CD4-positive, alpha-beta memory T cell (primary cell): Measurements from ENCODE around the gene PTPN1. TPM values are rescaled to one million over a fixed set of nuclear protein-coding genes. Genes with fewer than 3 reads are reported as not detected.
A peak's percentile ranks its signal among the peaks of the same experiment; 100 is the strongest.

Source experiments
- CTCF ChIA-PET: fragments of 350-600 bp; sonication (Branson Sonifier 250); formaldehyde crosslinking; loops from one replicate; lab custom pipeline; 2021; ENCODE audit warnings: inconsistent platforms; ENCODE audit not compliant: partially characterized antibody; lab: Charles Lee
- POLR2A ChIA-PET: fragments of 350-600 bp; sonication (Branson Sonifier 250); formaldehyde crosslinking; loops from one replicate; lab custom pipeline; 2021; ENCODE audit not compliant: partially characterized antibody; lab: Charles Lee
- DNase-seq, 5 donors: peaks; one replicate each; pipeline versions ENCODE4 v3.0.0 to v3.0.0-alpha.2; 2020 to 2022; ENCODE audit warnings: mixed read lengths in 1 of 5
- H3K27ac ChIP-seq: one replicate; pipeline ENCODE4 v1.7.0; 2013; ENCODE audit warnings: low read depth, low read length
- H3K27me3 ChIP-seq: 2 replicates; pipeline ENCODE4 v1.7.0; 2013; ENCODE audit warnings: mild to moderate bottlenecking, low read length, moderate library complexity; ENCODE audit not compliant: insufficient read depth
- H3K36me3 ChIP-seq: 2 replicates; pipeline ENCODE4 v1.7.0; 2013; ENCODE audit warnings: mild to moderate bottlenecking, low read length, moderate library complexity; ENCODE audit not compliant: insufficient read depth
- H3K4me1 ChIP-seq: 2 replicates; pipeline ENCODE4 v1.7.0; 2013; ENCODE audit warnings: mild to moderate bottlenecking, low read length, moderate library complexity; ENCODE audit not compliant: insufficient read depth
- H3K4me3 ChIP-seq, 2 donors: one replicate each; pipeline ENCODE4 v1.7.0; 2013; ENCODE audit warnings: low read length in 2 of 2, mild to moderate bottlenecking in 1 of 2
- H3K9me3 ChIP-seq, 2 donors: one replicate each; pipeline ENCODE4 v1.7.0; 2013; ENCODE audit warnings: low read length in 2 of 2, control low read depth in 1 of 2; ENCODE audit not compliant: control insufficient read depth in 1 of 2
- H3K27ac Mint-ChIP-seq, 7 donors: one replicate each; pipeline ENCODE4 v1.8.0; 2020 to 2021; ENCODE audit warnings: mixed read lengths in 7 of 7, mild to moderate bottlenecking in 6 of 7, inconsistent platforms in 3 of 7, moderate library complexity in 3 of 7
- H3K27me3 Mint-ChIP-seq, 2 donors: one replicate each; pipeline ENCODE4 v1.8.0; 2020 to 2021; ENCODE audit warnings: mixed read lengths in 2 of 2
- H3K36me3 Mint-ChIP-seq, 2 donors: one replicate each; pipeline ENCODE4 v1.8.0; 2020 to 2021; ENCODE audit warnings: mixed read lengths in 2 of 2, inconsistent platforms in 1 of 2, mild to moderate bottlenecking in 1 of 2
- H3K4me1 Mint-ChIP-seq, 4 donors: one replicate each; pipeline ENCODE4 v1.8.0; 2020 to 2021; ENCODE audit warnings: mixed read lengths in 4 of 4, mild to moderate bottlenecking in 1 of 4
- H3K4me3 Mint-ChIP-seq, 8 donors: one replicate each; pipeline ENCODE4 v1.8.0; 2020 to 2021; ENCODE audit warnings: mixed read lengths in 8 of 8, mild to moderate bottlenecking in 7 of 8, moderate library complexity in 6 of 8, inconsistent platforms in 3 of 8
- H3K9me3 Mint-ChIP-seq, 8 donors: one replicate each; pipeline ENCODE4 v1.8.0; 2020 to 2021; ENCODE audit warnings: mixed read lengths in 8 of 8, mild to moderate bottlenecking in 5 of 8, inconsistent platforms in 3 of 8, moderate library complexity in 1 of 8
- intact Hi-C: fragments of 100-400 bp; cut with micrococcal nuclease; formaldehyde crosslinking; loops from one replicate; pipeline ENCODE4 v1.15.1; 2023
- polyA plus RNA-seq, 2 donors: library from polyadenylated mRNA; unstranded; fragments of 300-500 nt; fragmentation: Illumina TruSeq; gene quantifications; one replicate each; pipeline ENCODE4 v1.2.3, GENCODE V29; 2021
- total RNA-seq, 2 experiments: library from RNA; stranded (reverse); gene quantifications; one replicate each; pipeline ENCODE4 v1.2.3, GENCODE V29; 2021

Gene PTPN1
- total and polyA plus RNA-seq, 4 experiments from 2014 or later = 21.0 to 61.5 (median 50.3) TPM

- Histone ChIP-seq H3K4me1 (no peaks in the 10 kb centered on the region), H3K27me3 (no peaks in the 10 kb centered on the region), H3K36me3 (peaks cover 44% of the 10 kb centered on the region), H3K27ac (no peak overlapping the region), H3K9me3 (no peaks in the 10 kb centered on the region), H3K4me3 (no peak overlapping the region)
- CTCF ChIA-PET = interaction anchor here (1.0 to 2.4 kb wide), 22 partner anchors 10 to 468 kb away, joined by 3 to 18 read pairs (median 4); no protein-coding TSS in a partner anchor
- intact Hi-C loops = no loop called here
- no peak overlapping the region for H3K4me3 Mint-ChIP-seq
- H3K36me3 Mint-ChIP-seq = peaks cover 9 to 57% of the 10 kb centered on the region in 2 donors
- H3K4me1 Mint-ChIP-seq = peaks cover 1 to 15% (median 4%) of the 10 kb centered on the region in 4 donors
- no peak for DNase-seq
- POLR2A ChIA-PET = interaction anchor here (0.6 kb wide), 1 partner anchor 76 kb away, joined by 3 read pairs; no protein-coding TSS in a partner anchor
- peak overlapping the region in 1 of 7 donors; percentile 83 for H3K27ac Mint-ChIP-seq
- H3K27me3 Mint-ChIP-seq = no peaks in the 10 kb centered on the region
- no peaks in the 10 kb centered on the region for H3K9me3 Mint-ChIP-seq
Measured at GRCh38 chr20:50587291-50587961, 77.2 kb downstream of the PTPN1 start.

GRCh38 chr20:50588034-50588736 lies 78.0 kb downstream of the PTPN1 start:
- no peaks in the 10 kb centered on the region for H3K27me3 Mint-ChIP-seq
- Histone ChIP-seq H3K36me3 (peaks cover 37% of the 10 kb centered on the region), H3K9me3 (no peaks in the 10 kb centered on the region), H3K27me3 (no peaks in the 10 kb centered on the region), H3K4me3 (no peak overlapping the region), H3K4me1 (no peaks in the 10 kb centered on the region), H3K27ac (no peak overlapping the region)
- H3K4me3 Mint-ChIP-seq = no peak overlapping the region
- ChIA-PET CTCF (interaction anchor here (0.6 to 2.2 kb wide), 34 partner anchors 9 to 1618 kb away, joined by 3 to 18 read pairs (median 4); no protein-coding TSS in a partner anchor), POLR2A (no interaction called here)
- H3K4me1 Mint-ChIP-seq = peaks cover 1 to 15% (median 4%) of the 10 kb centered on the region in 4 donors
- no peaks in the 10 kb centered on the region for H3K9me3 Mint-ChIP-seq
- peaks cover 9 to 49% of the 10 kb centered on the region in 2 donors for H3K36me3 Mint-ChIP-seq
- H3K27ac Mint-ChIP-seq = peak overlapping the region in 4 of 7 donors; percentile 40 to 83 (median 62)
- intact Hi-C loops = loop anchor here (1.0 kb wide), 1 partner anchor 110 kb away; no protein-coding TSS in a partner anchor
- DNase-seq = peak; percentile 59 to 70 (median 65)

DNA sequence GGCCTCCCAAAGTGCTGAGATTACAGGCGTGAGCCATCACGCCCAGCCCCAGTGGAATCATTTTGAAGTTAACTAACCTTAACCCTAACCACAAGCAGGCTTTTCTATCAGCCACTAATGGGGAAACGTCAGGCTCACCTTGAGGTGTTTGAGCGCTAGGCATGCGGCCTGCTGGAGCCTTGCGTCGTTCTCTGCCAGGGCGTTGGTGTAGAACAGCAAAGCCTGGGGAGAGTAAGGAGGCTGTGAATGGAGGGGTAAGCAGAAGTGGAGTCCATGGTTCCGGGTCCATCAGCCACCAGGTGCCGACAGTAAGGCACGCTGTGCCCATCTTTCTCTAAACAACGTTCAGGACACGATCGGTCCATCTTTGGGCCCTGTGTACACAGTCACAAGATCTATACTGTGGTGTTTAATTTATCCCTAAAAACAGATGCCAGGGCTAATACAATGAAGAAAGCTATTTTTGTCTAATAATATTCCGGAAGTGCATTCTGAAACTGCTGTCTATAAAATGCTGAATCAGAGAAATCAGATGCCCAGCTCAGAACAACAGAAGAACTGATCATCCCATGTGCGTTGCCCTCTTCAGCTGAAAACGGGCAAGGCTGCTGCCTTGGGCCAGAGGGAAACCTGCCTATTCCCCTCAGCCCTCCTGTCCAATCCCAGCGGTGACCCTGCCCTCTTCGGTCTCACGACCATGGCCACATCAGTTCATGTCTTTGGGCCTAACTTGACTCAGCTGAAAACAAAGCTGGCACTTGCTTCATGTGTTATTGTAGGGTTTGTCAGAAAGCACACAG lies 79.6 kb downstream of the PTPN1 start:
- no peaks in the 10 kb centered on the region for H3K9me3 Mint-ChIP-seq
- Histone ChIP-seq H3K9me3 (no peaks in the 10 kb centered on the region), H3K4me3 (no peak overlapping the region), H3K27ac (no peak overlapping the region), H3K27me3 (no peaks in the 10 kb centered on the region), H3K4me1 (no peaks in the 10 kb centered on the region), H3K36me3 (peaks cover 25% of the 10 kb centered on the region)
- H3K4me3 Mint-ChIP-seq = peak overlapping the region in 1 of 8 donors; percentile 51
- H3K27ac Mint-ChIP-seq = peak overlapping the region in 1 of 7 donors; percentile 15
- H3K4me1 Mint-ChIP-seq = peaks cover 1 to 14% (median 4%) of the 10 kb centered on the region in 4 donors
- no peak for DNase-seq
- no peaks in the 10 kb centered on the region for H3K27me3 Mint-ChIP-seq
- POLR2A ChIA-PET = no interaction called here
- peaks cover 4 to 36% of the 10 kb centered on the region in 2 donors for H3K36me3 Mint-ChIP-seq
- CTCF ChIA-PET = interaction anchor here (0.6 to 2.2 kb wide), 11 partner anchors 8 to 406 kb away, joined by 3 to 18 read pairs (median 4); no protein-coding TSS in a partner anchor
- intact Hi-C loops = no loop called here

DNA sequence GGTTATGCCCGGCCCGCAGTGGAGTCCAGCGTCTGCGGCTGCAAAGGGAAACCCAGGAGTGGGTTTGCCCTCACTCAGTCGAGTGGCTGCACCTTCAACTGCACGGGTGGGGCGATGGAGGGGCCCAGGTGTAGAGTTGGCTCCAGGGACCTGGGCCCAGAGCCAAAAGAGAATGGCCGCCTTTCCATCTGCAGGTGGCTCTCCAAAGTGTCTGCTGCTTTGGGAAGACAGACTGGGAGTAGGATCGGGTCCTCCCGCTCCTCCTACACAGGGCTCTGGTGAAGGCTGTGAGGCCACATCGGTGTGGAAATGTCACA lies 80.1 kb downstream of the PTPN1 start:
- Histone ChIP-seq H3K36me3 (peaks cover 22% of the 10 kb centered on the region), H3K27ac (no peak overlapping the region), H3K4me3 (no peak overlapping the region), H3K27me3 (no peaks in the 10 kb centered on the region), H3K4me1 (no peaks in the 10 kb centered on the region), H3K9me3 (no peaks in the 10 kb centered on the region)
- Mint-ChIP-seq H3K4me1 (peaks cover 1 to 10% (median 5%) of the 10 kb centered on the region in 4 donors), H3K4me3 (peak overlapping the region in 1 of 8 donors; percentile 51), H3K27me3 (no peaks in the 10 kb centered on the region), H3K36me3 (peaks cover 4 to 30% of the 10 kb centered on the region in 2 donors), H3K27ac (peak overlapping the region in 2 of 7 donors; percentile 15 to 36), H3K9me3 (no peaks in the 10 kb centered on the region)
- no peak for DNase-seq
- CTCF ChIA-PET = interaction anchor here (0.8 to 1.6 kb wide), 2 partner anchors 11 to 64 kb away, joined by 3 to 6 read pairs; no protein-coding TSS in a partner anchor
- POLR2A ChIA-PET = no interaction called here
- intact Hi-C loops = no loop called here

GRCh38 chr20:50591233-50591852 lies 81.2 kb downstream of the PTPN1 start:
- peak overlapping the region in 3 of 7 donors; percentile 8 to 35 (median 15) for H3K27ac Mint-ChIP-seq
- H3K36me3 Mint-ChIP-seq = peaks cover 0 to 20% of the 10 kb centered on the region in 2 donors
- intact Hi-C loops = no loop called here
- no peaks in the 10 kb centered on the region for H3K27me3 Mint-ChIP-seq
- no peak overlapping the region for H3K4me3 Mint-ChIP-seq
- Histone ChIP-seq H3K4me1 (no peaks in the 10 kb centered on the region), H3K36me3 (peaks cover 11% of the 10 kb centered on the region), H3K27me3 (no peaks in the 10 kb centered on the region), H3K27ac (no peak overlapping the region), H3K4me3 (no peak overlapping the region), H3K9me3 (no peaks in the 10 kb centered on the region)
- H3K4me1 Mint-ChIP-seq = peaks cover 3 to 19% (median 5%) of the 10 kb centered on the region in 4 donors
- no peaks in the 10 kb centered on the region for H3K9me3 Mint-ChIP-seq
- CTCF ChIA-PET = no interaction called here
- POLR2A ChIA-PET = no interaction called here
- DNase-seq = no peak

- ChIA-PET CTCF (interaction anchor here (0.9 to 1.9 kb wide), 3 partner anchors 8 to 114 kb away, joined by 5 to 8 read pairs (median 7); no protein-coding TSS in a partner anchor), POLR2A (no interaction called here)
- intact Hi-C loops = no loop called here
- Mint-ChIP-seq H3K36me3 (peaks cover 0 to 11% of the 10 kb centered on the region in 2 donors), H3K4me3 (no peak overlapping the region), H3K27me3 (no peaks in the 10 kb centered on the region), H3K27ac (peak overlapping the region in 2 of 7 donors; percentile 15 to 55), H3K9me3 (no peaks in the 10 kb centered on the region), H3K4me1 (peaks cover 3 to 20% (median 6%) of the 10 kb centered on the region in 4 donors)
- H3K36me3 ChIP-seq = peaks cover 5% of the 10 kb centered on the region
- no peaks in the 10 kb centered on the region for H3K9me3 ChIP-seq
- no peaks in the 10 kb centered on the region for H3K4me1 ChIP-seq
- H3K4me3 ChIP-seq = no peak overlapping the region
- H3K27ac ChIP-seq = no peak overlapping the region
- no peaks in the 10 kb centered on the region for H3K27me3 ChIP-seq
- no peak for DNase-seq
Measured at GRCh38 chr20:50592282-50593004, 82.3 kb downstream of the PTPN1 start.
